CD14-positive monocyte (primary cell): Measurements from ENCODE around the gene SHCBP1L. TPM values are rescaled to one million over a fixed set of nuclear protein-coding genes. Genes with fewer than 3 reads are reported as not detected.

Source experiments
- DNase-seq, 3 donors: peaks; one replicate each; pipeline ENCODE4 v3.0.0-alpha.2; 2011 to 2022
- H2AFZ ChIP-seq: 2 replicates; pipeline ENCODE4 v1.6.0; 2012; ENCODE audit warnings: mild to moderate bottlenecking, low read depth, low read length, inconsistent platforms; ENCODE audit not compliant: insufficient read depth, poor library complexity, severe bottlenecking
- H3K27ac ChIP-seq, 2 donors: 1 replicate in 1 of 2; 2 replicates in 1 of 2; pipeline ENCODE4 v1.5.1; 2012 to 2013; ENCODE audit warnings: low read length in 2 of 2, control low read depth in 1 of 2, inconsistent platforms in 1 of 2, low read depth in 1 of 2, mild to moderate bottlenecking in 1 of 2
- H3K27me3 ChIP-seq, 2 donors: one replicate each; pipeline versions ENCODE4 v1.6.0 to v1.6.1; 2011 to 2013; ENCODE audit warnings: low read length in 2 of 2; ENCODE audit not compliant: control insufficient read depth in 2 of 2, insufficient read depth in 2 of 2
- H3K36me3 ChIP-seq, 2 donors: replicated peaks in 1 of 2; 1 replicate in 1 of 2; 2 replicates in 1 of 2; pipeline versions ENCODE4 v1.5.1 to v1.6.1; 2012 to 2013; ENCODE audit warnings: low read length in 2 of 2, control low read depth in 1 of 2, inconsistent platforms in 1 of 2, mild to moderate bottlenecking in 1 of 2; ENCODE audit not compliant: insufficient read depth in 2 of 2, control insufficient read depth in 1 of 2
- H3K4me1 ChIP-seq, 2 donors: 1 replicate in 1 of 2; 2 replicates in 1 of 2; pipeline versions ENCODE4 v1.5.1 to v1.6.1; 2012 to 2013; ENCODE audit warnings: low read length in 2 of 2, control low read depth in 1 of 2, inconsistent platforms in 1 of 2, mild to moderate bottlenecking in 1 of 2, moderate library complexity in 1 of 2; ENCODE audit not compliant: insufficient read depth in 2 of 2, control insufficient read depth in 1 of 2
- H3K4me2 ChIP-seq: replicated peaks from 2 replicates; pipeline ENCODE3; 2012; ENCODE audit warnings: low read length, moderate library complexity, mild to moderate bottlenecking; ENCODE audit not compliant: poor library complexity, severe bottlenecking; ENCODE audit errors: extremely low read depth
- H3K4me3 ChIP-seq, 3 experiments: fragments of 200-600 bp in 1 of 3; sonication (generic) in 1 of 3; replicated peaks in 1 of 3; 1 replicate in 2 of 3; 2 replicates in 1 of 3; pipeline ENCODE4 v1.5.1; 2011 to 2013; ENCODE audit warnings: low read length in 3 of 3, mild to moderate bottlenecking in 3 of 3, control low read depth in 2 of 3, low read depth in 2 of 3, inconsistent platforms in 1 of 3, moderate library complexity in 1 of 3
- H3K79me2 ChIP-seq: 2 replicates; pipeline ENCODE4 v1.6.0; 2012; ENCODE audit warnings: mild to moderate bottlenecking, control low read depth, inconsistent platforms, low read length, moderate library complexity; ENCODE audit not compliant: insufficient read depth
- H3K9ac ChIP-seq: 2 replicates; pipeline ENCODE4 v1.6.0; 2017; ENCODE audit warnings: low read length, mild to moderate bottlenecking; ENCODE audit not compliant: insufficient read depth, poor library complexity, severe bottlenecking
- H3K9me3 ChIP-seq, 2 donors: replicated peaks in 1 of 2; 1 replicate in 1 of 2; 2 replicates in 1 of 2; pipeline versions ENCODE4 v1.5.1 to v1.6.1; 2012 to 2013; ENCODE audit warnings: low read length in 2 of 2, control low read depth in 1 of 2; ENCODE audit not compliant: control insufficient read depth in 1 of 2, insufficient read depth in 1 of 2
- H4K20me1 ChIP-seq: 2 replicates; pipeline ENCODE4 v1.6.0; 2012; ENCODE audit warnings: mild to moderate bottlenecking, low read length, control low read depth, moderate library complexity; ENCODE audit not compliant: insufficient read depth
- H3K27ac Mint-ChIP-seq, 7 donors: one replicate each; pipeline ENCODE4 v1.8.0; 2020; ENCODE audit warnings: mild to moderate bottlenecking in 7 of 7, mixed read lengths in 7 of 7, moderate library complexity in 6 of 7, inconsistent platforms in 2 of 7
- H3K27me3 Mint-ChIP-seq, 3 donors: one replicate each; pipeline ENCODE4 v1.8.0; 2021 to 2022; ENCODE audit warnings: low read depth in 3 of 3, mild to moderate bottlenecking in 3 of 3, mixed read lengths in 3 of 3, moderate library complexity in 3 of 3, inconsistent platforms in 1 of 3
- H3K36me3 Mint-ChIP-seq, 2 donors: one replicate each; pipeline ENCODE4 v1.8.0; 2020; ENCODE audit warnings: mixed read lengths in 2 of 2, inconsistent platforms in 1 of 2, mild to moderate bottlenecking in 1 of 2
- H3K4me1 Mint-ChIP-seq: one replicate; pipeline ENCODE4 v1.8.0; 2020; ENCODE audit warnings: mild to moderate bottlenecking, mixed read lengths
- H3K4me3 Mint-ChIP-seq, 2 donors: one replicate each; pipeline ENCODE4 v1.8.0; 2020; ENCODE audit warnings: mild to moderate bottlenecking in 2 of 2, mixed read lengths in 2 of 2, moderate library complexity in 1 of 2
- H3K9me3 Mint-ChIP-seq, 7 donors: one replicate each; pipeline ENCODE4 v1.8.0; 2020 to 2022; ENCODE audit warnings: mixed read lengths in 7 of 7, mild to moderate bottlenecking in 6 of 7, moderate library complexity in 6 of 7, inconsistent platforms in 2 of 7
- CTCF ChIP-seq: fragments of 200-600 bp; IDR thresholded peaks from one replicate; pipeline ENCODE4 v1.8.0; 2022; ENCODE audit warnings: antibody characterized with exemption, mild to moderate bottlenecking
- WGBS: methylation state at CpG from one replicate; pipeline ENCODE4 v1.1.5; 2013; ENCODE audit warnings: missing lambda C conversion rate; ENCODE audit not compliant: insufficient coverage; 5-methylcytosine and 5-hydroxymethylcytosine counted together
- intact Hi-C, 2 donors: fragments of 100-400 bp; cut with micrococcal nuclease; formaldehyde crosslinking; loops; one replicate each; pipeline versions ENCODE4 v1.15.0 to v1.15.1; 2023
- polyA plus RNA-seq, 3 donors: library from polyadenylated mRNA; depleted of rRNA in 1 of 3; unstranded in 2 of 3; stranded (reverse) in 1 of 3; fragments of 300-500 nt in 2 of 3; fragments of >200 nt in 1 of 3; fragmentation: Illumina TruSeq in 2 of 3; gene quantifications; 1 replicate in 2 of 3; 2 replicates in 1 of 3; pipeline ENCODE4 v1.2.3, GENCODE V29; 2012 to 2021

The SHCBP1L gene
- polyA plus RNA-seq, 3 donors = not detected

GRCh38 chr1:182956708-182957365 lies 3.9 kb upstream of the SHCBP1L start:
- Histone ChIP-seq H3K79me2 (no peaks in the 10 kb centered on the region), H3K9ac (no peak overlapping the region), H3K4me3 (no peak overlapping the region), H3K27ac (no peak overlapping the region), H3K9me3 (peaks cover 0 to 6% of the 10 kb centered on the region in 2 donors), H3K36me3 (no peaks in the 10 kb centered on the region), H2AFZ (no peak overlapping the region), H4K20me1 (no peaks in the 10 kb centered on the region), H3K4me2 (no peak overlapping the region), H3K27me3 (peaks cover 16 to 29% of the 10 kb centered on the region in 2 donors), H3K4me1 (no peaks in the 10 kb centered on the region)
- peaks cover 0 to 16% (median 6%) of the 10 kb centered on the region in 7 donors for H3K9me3 Mint-ChIP-seq
- no peak for TF ChIP-seq CTCF
- H3K27me3 Mint-ChIP-seq = peaks cover 25 to 36% (median 30%) of the 10 kb centered on the region in 3 donors
- peaks cover 4% of the 10 kb centered on the region for H3K4me1 Mint-ChIP-seq
- peaks cover 0 to 4% of the 10 kb centered on the region in 2 donors for H3K36me3 Mint-ChIP-seq
- intact Hi-C loops = no loop called here
- DNase-seq = no peak
- no peak overlapping the region for H3K27ac Mint-ChIP-seq
- no CpG with 5 or more reads among the region's 2 CpGs for WGBS
- H3K4me3 Mint-ChIP-seq = no peak overlapping the region

GRCh38 chr1:182955596-182956588 lies 2.9 kb upstream of the SHCBP1L start:
- WGBS = 94% methylated on average over 5 of the region's 9 CpGs
- Histone ChIP-seq H3K79me2 (no peaks in the 10 kb centered on the region), H3K4me3 (no peak overlapping the region), H3K9me3 (peaks cover 0 to 6% of the 10 kb centered on the region in 2 donors), H3K9ac (no peak overlapping the region), H3K36me3 (no peaks in the 10 kb centered on the region), H4K20me1 (no peaks in the 10 kb centered on the region), H2AFZ (no peak overlapping the region), H3K4me2 (no peak overlapping the region), H3K27me3 (peaks cover 21 to 39% of the 10 kb centered on the region in 2 donors), H3K4me1 (no peaks in the 10 kb centered on the region), H3K27ac (no peak overlapping the region)
- H3K27ac Mint-ChIP-seq = peak overlapping the region in 1 of 7 donors; percentile 36
- intact Hi-C loops = no loop called here
- peak in 1 of 3 donors; percentile 18 for DNase-seq
- H3K36me3 Mint-ChIP-seq = peaks cover 0 to 4% of the 10 kb centered on the region in 2 donors
- no peak for TF ChIP-seq CTCF
- H3K27me3 Mint-ChIP-seq = peaks cover 32 to 41% (median 34%) of the 10 kb centered on the region in 3 donors
- peaks cover 4% of the 10 kb centered on the region for H3K4me1 Mint-ChIP-seq
- H3K4me3 Mint-ChIP-seq = no peak overlapping the region
- peaks cover 0 to 16% (median 6%) of the 10 kb centered on the region in 7 donors for H3K9me3 Mint-ChIP-seq
